Measurements from ENCODE around the gene NDRG2.

DNA sequence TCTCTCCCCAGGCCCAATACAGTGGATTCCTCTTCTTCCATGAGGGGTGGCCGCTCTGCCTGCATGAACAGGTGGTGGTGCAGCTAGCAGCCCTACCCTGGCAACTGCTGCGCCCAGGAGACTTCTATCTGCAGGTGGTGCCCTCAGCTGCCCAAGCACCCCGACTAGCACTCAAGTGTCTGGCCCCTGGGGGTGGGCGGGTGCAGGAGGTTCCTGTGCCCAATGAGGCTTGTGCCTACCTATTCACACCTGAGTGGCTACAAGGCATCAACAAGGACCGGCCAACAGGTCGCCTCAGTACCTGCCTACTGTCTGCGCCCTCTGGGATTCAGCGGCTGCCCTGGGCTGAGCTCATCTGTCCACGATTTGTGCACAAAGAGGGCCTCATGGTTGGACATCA lies 49.1 kb upstream of the NDRG2 start:
- TF ChIP-seq EZH2phosphoT487 (conservative IDR thresholded peaks at IDR 0.05; ENCODE audit: low read length): no peak
- TF ChIP-seq, protein P1, sequence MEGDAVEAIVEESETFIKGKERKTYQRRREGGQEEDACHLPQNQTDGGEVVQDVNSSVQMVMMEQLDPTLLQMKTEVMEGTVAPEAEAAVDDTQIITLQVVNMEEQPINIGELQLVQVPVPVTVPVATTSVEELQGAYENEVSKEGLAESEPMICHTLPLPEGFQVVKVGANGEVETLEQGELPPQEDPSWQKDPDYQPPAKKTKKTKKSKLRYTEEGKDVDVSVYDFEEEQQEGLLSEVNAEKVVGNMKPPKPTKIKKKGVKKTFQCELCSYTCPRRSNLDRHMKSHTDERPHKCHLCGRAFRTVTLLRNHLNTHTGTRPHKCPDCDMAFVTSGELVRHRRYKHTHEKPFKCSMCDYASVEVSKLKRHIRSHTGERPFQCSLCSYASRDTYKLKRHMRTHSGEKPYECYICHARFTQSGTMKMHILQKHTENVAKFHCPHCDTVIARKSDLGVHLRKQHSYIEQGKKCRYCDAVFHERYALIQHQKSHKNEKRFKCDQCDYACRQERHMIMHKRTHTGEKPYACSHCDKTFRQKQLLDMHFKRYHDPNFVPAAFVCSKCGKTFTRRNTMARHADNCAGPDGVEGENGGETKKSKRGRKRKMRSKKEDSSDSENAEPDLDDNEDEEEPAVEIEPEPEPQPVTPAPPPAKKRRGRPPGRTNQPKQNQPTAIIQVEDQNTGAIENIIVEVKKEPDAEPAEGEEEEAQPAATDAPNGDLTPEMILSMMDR (IDR thresholded peaks at IDR 0.05; ENCODE audit: insufficient read depth, low read length, poor library complexity, severe bottlenecking): no peak
